Measurements from ENCODE around the gene HES7.

DNA sequence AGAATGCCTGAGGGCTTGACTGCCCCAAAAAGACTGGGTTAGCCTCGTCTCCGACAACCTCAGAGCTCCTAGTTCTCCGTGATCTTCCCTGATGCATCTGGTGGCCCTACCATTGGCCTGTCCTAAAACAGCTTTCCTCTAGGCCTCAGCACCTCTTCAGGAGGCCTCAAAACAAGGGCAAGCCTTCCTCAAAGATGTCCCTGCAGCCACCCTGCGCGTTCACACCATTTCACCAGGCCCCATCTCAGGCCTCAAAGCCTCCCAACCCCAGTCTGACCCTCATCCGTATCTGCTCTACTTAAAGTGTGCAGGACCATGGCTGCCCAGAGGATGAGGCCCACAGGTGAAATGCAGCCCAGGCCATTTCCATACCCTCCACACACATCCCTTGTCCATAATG lies 13.0 kb downstream of the HES7 start:
- TF ChIP-seq POLR2AphosphoS5 (IDR thresholded peaks at IDR 0.05), result no peak
- TF ChIP-seq CTCF (IDR thresholded peaks at IDR 0.05), result no peak
- TF ChIP-seq EP300 (IDR thresholded peaks at IDR 0.05), result no peak
- no peak for TF ChIP-seq POLR2A (IDR thresholded peaks at IDR 0.05)
